ENCODE data around the gene C7orf57. TPM values are rescaled to one million over a fixed set of nuclear protein-coding genes. Genes with fewer than 3 reads are reported as not detected.

C7orf57 gene
- polyA plus RNA-seq, 4 donors: 0.03 to 0.04 TPM; not detected in 2

DNA sequence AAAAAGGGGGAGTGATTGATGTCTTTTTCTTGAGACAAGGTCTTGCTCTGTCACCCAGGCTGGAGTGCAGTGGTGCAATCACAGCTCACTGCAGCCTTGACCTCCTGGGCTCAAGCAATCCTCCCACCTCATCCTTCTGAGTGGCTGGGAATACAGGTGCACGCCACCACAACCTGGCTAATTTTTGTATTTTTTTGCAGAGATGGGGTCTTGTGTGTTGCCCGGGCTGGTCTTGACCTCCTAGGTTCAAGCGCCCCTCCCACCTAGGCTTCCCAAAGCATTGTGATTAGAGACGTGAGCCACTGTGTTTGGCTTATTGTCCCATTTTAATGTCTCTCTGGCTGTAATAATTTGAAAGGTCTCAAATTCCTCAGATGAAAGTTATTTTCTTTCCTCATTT, 75.5 kb downstream of the C7orf57 start:
- FAIRE-seq: no peak
- Histone ChIP-seq H3K9me3 (ENCODE audit: control insufficient read depth in 2 of 2, insufficient read depth in 1 of 2, low read depth in 1 of 2, low read length in 1 of 2) (no peaks in the 10 kb centered on the region), H3K27ac (ENCODE audit: low read depth in 1 of 3, low read length in 2 of 3) (no peak overlapping the region), H3K27me3 (ENCODE audit: control insufficient read depth in 3 of 3, insufficient read depth in 3 of 3, low read length in 3 of 3) (no peaks in the 10 kb centered on the region), H3K4me3 (ENCODE audit: low read depth in 1 of 3, low read length in 3 of 3) (no peak overlapping the region), H3K36me3 (ENCODE audit: control insufficient read depth in 3 of 3, insufficient read depth in 2 of 3, low read depth in 1 of 3, low read length in 3 of 3) (peaks cover 7 to 22% (median 8%) of the 10 kb centered on the region in 3 donors), H3K4me1 (ENCODE audit: control insufficient read depth in 3 of 3, insufficient read depth in 2 of 3, low read depth in 1 of 3, low read length in 2 of 3) (peaks cover 0 to 12% (median 0%) of the 10 kb centered on the region in 3 donors)
- DNase-seq: no peak
- WGBS, 3 donors: 84 to 90% (median 85%) methylated on average over 4 of the region's 4 CpGs

Other genes starting within 250 kb of the C7orf57 start
- gene PKD1L1, start 87.1 kb upstream of the C7orf57 start, polyA plus RNA-seq: 1 to 10 TPM in 1 of 4 donors, under 1 TPM in 1, not detected in 2; 0.42 to 1.2 TPM
- gene HUS1, start 55.9 kb upstream of the C7orf57 start, polyA plus RNA-seq: 10 to 100 TPM in 3 of 4 donors, 1 to 10 TPM in 1; 9.5 to 21.0 (median 11.9) TPM
- not detected for gene SUN3, start 6.4 kb upstream of the C7orf57 start, polyA plus RNA-seq
- 100 to 1,000 TPM in 1 of 4 donors, 10 to 100 TPM in 2, 1 to 10 TPM in 1; 7.0 to 105 (median 59.1) TPM for gene UPP1, start 53.7 kb downstream of the C7orf57 start, polyA plus RNA-seq
- under 1 TPM in 3 of 4 donors, not detected in 1; 0.16 to 0.39 (median 0.22) TPM for gene ABCA13, start 135.9 kb downstream of the C7orf57 start, polyA plus RNA-seq

Measured in small intestine (tissue), 7 donors.